ENCODE data around the gene MLF2. TPM values are rescaled to one million over a fixed set of nuclear protein-coding genes. Genes with fewer than 3 reads are reported as not detected.
"Not testable (repeated sequence)": the region's sequence is repeated elsewhere in the genome, so short reads cannot be mapped to it uniquely, and the experiment has no call there.

The MLF2 gene
- total RNA-seq, 2 experiments from 2014 or later = 90.7 to 95.4 TPM

- DNase-seq = no peak
- H3K36me3 Mint-ChIP-seq (ENCODE audit: low read depth) = peaks cover 2% of the 10 kb centered on the region
- H3K27me3 Mint-ChIP-seq = peaks cover 6% of the 10 kb centered on the region
- no peak overlapping the region for H3K4me3 Mint-ChIP-seq
- CTCF ChIA-PET = interaction anchor here (1.0 to 1.4 kb wide), 3 partner anchors 9 to 92 kb away, joined by 4 to 8 read pairs (median 4); partner anchors contain the start of gene PTMS
- peaks cover 23% of the 10 kb centered on the region for H3K4me1 Mint-ChIP-seq
- H3K27ac Mint-ChIP-seq = no peak overlapping the region
- POLR2A ChIA-PET = no interaction called here
- no peaks in the 10 kb centered on the region for H3K9me3 Mint-ChIP-seq
Measured at GRCh38 chr12:6757028-6757690, 4.2 kb upstream of the MLF2 start.

GRCh38 chr12:6754411-6754810 lies 1.5 kb upstream of the MLF2 start:
- DNase-seq = no peak
- Mint-ChIP-seq H3K9me3 (no peaks in the 10 kb centered on the region), H3K4me3 (no peak overlapping the region), H3K27ac (no peak overlapping the region), H3K27me3 (no peaks in the 10 kb centered on the region), H3K4me1 (peaks cover 38% of the 10 kb centered on the region), H3K36me3 (ENCODE audit: low read depth) (peaks cover 12% of the 10 kb centered on the region)
- ChIA-PET CTCF (interaction anchor here (0.6 to 4.8 kb wide), 30 partner anchors 8 to 656 kb away, joined by 3 to 77 read pairs (median 10); partner anchors contain the start of genes CD4, CDCA3, COPS7A and GPR162), POLR2A (interaction anchor here (2.1 kb wide), 1 partner anchor 98 kb away, joined by 5 read pairs; the partner anchor contains the start of gene USP5)

GRCh38 chr12:6753772-6754356 lies 923 bp upstream of the MLF2 start:
- ChIA-PET CTCF (interaction anchor here (0.6 to 4.8 kb wide), 38 partner anchors 8 to 657 kb away, joined by 3 to 77 read pairs (median 8); partner anchors contain the start of genes CD4, CDCA3, COPS7A and GPR162), POLR2A (interaction anchor here (0.7 to 2.1 kb wide), 2 partner anchors 35 to 98 kb away, joined by 5 read pairs; partner anchors contain the start of genes CD4 and USP5)
- peaks cover 35% of the 10 kb centered on the region for H3K4me1 Mint-ChIP-seq
- H3K9me3 Mint-ChIP-seq = no peaks in the 10 kb centered on the region
- DNase-seq = no peak
- H3K27ac Mint-ChIP-seq = peak overlapping the region; percentile 98
- H3K36me3 Mint-ChIP-seq (ENCODE audit: low read depth) = peaks cover 16% of the 10 kb centered on the region
- peak overlapping the region; percentile 89 for H3K4me3 Mint-ChIP-seq
- H3K27me3 Mint-ChIP-seq = no peaks in the 10 kb centered on the region

GRCh38 chr12:6752167-6752920 lies 597 bp downstream of the MLF2 start:
- Mint-ChIP-seq H3K9me3 (no peaks in the 10 kb centered on the region), H3K36me3 (ENCODE audit: low read depth) (peaks cover 29% of the 10 kb centered on the region), H3K27ac (peak overlapping the region; percentile 98), H3K4me3 (peak overlapping the region; percentile 89), H3K27me3 (no peaks in the 10 kb centered on the region), H3K4me1 (peaks cover 25% of the 10 kb centered on the region)
- DNase-seq = peak; percentile 39
- ChIA-PET POLR2A (interaction anchor here (0.5 to 2.1 kb wide), 3 partner anchors 78 to 269 kb away, joined by 3 to 5 read pairs (median 4); partner anchors contain the start of gene USP5), CTCF (interaction anchor here (0.6 to 4.8 kb wide), 35 partner anchors 9 to 1242 kb away, joined by 3 to 77 read pairs (median 9); partner anchors contain the start of genes CD4, COPS7A, GPR162 and LAG3)

- H3K9me3 Mint-ChIP-seq = no peaks in the 10 kb centered on the region
- no peaks in the 10 kb centered on the region for H3K27me3 Mint-ChIP-seq
- peaks cover 34% of the 10 kb centered on the region for H3K36me3 Mint-ChIP-seq (ENCODE audit: low read depth)
- POLR2A ChIA-PET = interaction anchor here (0.5 kb wide), 1 partner anchor 270 kb away, joined by 4 read pairs; no protein-coding TSS in a partner anchor
- CTCF ChIA-PET = interaction anchor here (0.6 to 4.8 kb wide), 14 partner anchors 8 to 124 kb away, joined by 3 to 77 read pairs (median 14); partner anchors contain the start of genes COPS7A, LAG3 and PTMS
- peak overlapping the region; percentile 89 for H3K4me3 Mint-ChIP-seq
- DNase-seq = no peak
- H3K27ac Mint-ChIP-seq = peak overlapping the region; percentile 98
- peaks cover 25% of the 10 kb centered on the region for H3K4me1 Mint-ChIP-seq
Measured at GRCh38 chr12:6751767-6752166, 1.2 kb downstream of the MLF2 start.

GRCh38 chr12:6750506-6750905 lies 2.4 kb downstream of the MLF2 start:
- peaks cover 38% of the 10 kb centered on the region for H3K36me3 Mint-ChIP-seq (ENCODE audit: low read depth)
- ChIA-PET CTCF (interaction anchor here (4.3 to 4.7 kb wide), 2 partner anchors 18 to 26 kb away, joined by 33 to 77 read pairs; partner anchors contain the start of genes COPS7A, LAG3 and PTMS), POLR2A (no interaction called here)
- H3K27me3 Mint-ChIP-seq = no peaks in the 10 kb centered on the region
- no peak for DNase-seq
- no peak overlapping the region for H3K27ac Mint-ChIP-seq
- peaks cover 36% of the 10 kb centered on the region for H3K4me1 Mint-ChIP-seq
- H3K4me3 Mint-ChIP-seq = no peak overlapping the region
- no peaks in the 10 kb centered on the region for H3K9me3 Mint-ChIP-seq

GRCh38 chr12:6748761-6749160 lies 4.2 kb downstream of the MLF2 start:
- DNase-seq = no peak
- Mint-ChIP-seq H3K4me1 (peaks cover 45% of the 10 kb centered on the region), H3K36me3 (ENCODE audit: low read depth) (peaks cover 46% of the 10 kb centered on the region), H3K27ac (no peak overlapping the region), H3K9me3 (peaks cover 4% of the 10 kb centered on the region), H3K4me3 (no peak overlapping the region), H3K27me3 (no peaks in the 10 kb centered on the region)
- ChIA-PET POLR2A (no interaction called here), CTCF (interaction anchor here (1.4 kb wide), 1 partner anchor 20 kb away, joined by 3 read pairs; no protein-coding TSS in a partner anchor)

GRCh38 chr12:6747216-6747615 lies 5.7 kb downstream of the MLF2 start:
- CTCF ChIA-PET = interaction anchor here (0.6 to 0.9 kb wide), 3 partner anchors 11 to 127 kb away, joined by 3 to 4 read pairs (median 3); no protein-coding TSS in a partner anchor
- H3K4me1 Mint-ChIP-seq = peaks cover 39% of the 10 kb centered on the region
- DNase-seq = no peak
- peaks cover 45% of the 10 kb centered on the region for H3K36me3 Mint-ChIP-seq (ENCODE audit: low read depth)
- peak overlapping the region; percentile 78 for H3K27ac Mint-ChIP-seq
- peaks cover 4% of the 10 kb centered on the region for H3K9me3 Mint-ChIP-seq
- H3K27me3 Mint-ChIP-seq = no peaks in the 10 kb centered on the region
- no peak overlapping the region for H3K4me3 Mint-ChIP-seq
- POLR2A ChIA-PET = no interaction called here

GRCh38 chr12:6745741-6746525 lies 7.0 kb downstream of the MLF2 start:
- H3K4me1 Mint-ChIP-seq = peaks cover 26% of the 10 kb centered on the region
- DNase-seq = peak; percentile 54
- POLR2A ChIA-PET = interaction anchor here (0.6 kb wide), 2 partner anchors 107 to 136 kb away, joined by 3 to 6 read pairs; no protein-coding TSS in a partner anchor
- H3K4me3 Mint-ChIP-seq = no peak overlapping the region
- peak overlapping the region; percentile 95 for H3K27ac Mint-ChIP-seq
- H3K27me3 Mint-ChIP-seq = no peaks in the 10 kb centered on the region
- CTCF ChIA-PET = interaction anchor here (0.5 to 3.9 kb wide), 7 partner anchors 7 to 524 kb away, joined by 3 to 19 read pairs (median 4); partner anchors contain the start of gene MLF2
- H3K36me3 Mint-ChIP-seq (ENCODE audit: low read depth) = peaks cover 40% of the 10 kb centered on the region
- peaks cover 4% of the 10 kb centered on the region for H3K9me3 Mint-ChIP-seq

GRCh38 chr12:6743300-6743699 lies 9.6 kb downstream of the MLF2 start:
- CTCF ChIA-PET = interaction anchor here (1.2 to 3.9 kb wide), 4 partner anchors 10 to 92 kb away, joined by 3 to 19 read pairs (median 4); partner anchors contain the start of genes COPS7A and MLF2
- H3K27me3 Mint-ChIP-seq, H3K9me3 Mint-ChIP-seq, H3K4me3 Mint-ChIP-seq, H3K27ac Mint-ChIP-seq, DNase-seq, POLR2A ChIA-PET: not testable (repeated sequence)
- H3K36me3 Mint-ChIP-seq (ENCODE audit: low read depth) = peaks cover 27% of the 10 kb centered on the region
- H3K4me1 Mint-ChIP-seq = peaks cover 24% of the 10 kb centered on the region

- peaks cover 24% of the 10 kb centered on the region for H3K4me1 Mint-ChIP-seq
- no peaks in the 10 kb centered on the region for H3K27me3 Mint-ChIP-seq
- peaks cover 23% of the 10 kb centered on the region for H3K36me3 Mint-ChIP-seq (ENCODE audit: low read depth)
- POLR2A ChIA-PET = no interaction called here
- no peak overlapping the region for H3K27ac Mint-ChIP-seq
- CTCF ChIA-PET = interaction anchor here (1.2 to 3.9 kb wide), 3 partner anchors 10 to 92 kb away, joined by 3 to 19 read pairs (median 3); partner anchors contain the start of genes COPS7A and MLF2
- DNase-seq = no peak
- no peak overlapping the region for H3K4me3 Mint-ChIP-seq
- H3K9me3 Mint-ChIP-seq = peaks cover 4% of the 10 kb centered on the region
Measured at GRCh38 chr12:6742834-6743233, 10.1 kb downstream of the MLF2 start.
